HG03095 (cell line): Measurements from ENCODE around the gene ITFG1.

Experiments
- ATAC-seq: cut with Tn5 transposase; IDR thresholded peaks from one replicate; pipeline ENCODE4 v1.9.1; 2021; ENCODE audit warnings: moderate library complexity; ENCODE audit not compliant: unreplicated experiment

The ITFG1 gene

DNA sequence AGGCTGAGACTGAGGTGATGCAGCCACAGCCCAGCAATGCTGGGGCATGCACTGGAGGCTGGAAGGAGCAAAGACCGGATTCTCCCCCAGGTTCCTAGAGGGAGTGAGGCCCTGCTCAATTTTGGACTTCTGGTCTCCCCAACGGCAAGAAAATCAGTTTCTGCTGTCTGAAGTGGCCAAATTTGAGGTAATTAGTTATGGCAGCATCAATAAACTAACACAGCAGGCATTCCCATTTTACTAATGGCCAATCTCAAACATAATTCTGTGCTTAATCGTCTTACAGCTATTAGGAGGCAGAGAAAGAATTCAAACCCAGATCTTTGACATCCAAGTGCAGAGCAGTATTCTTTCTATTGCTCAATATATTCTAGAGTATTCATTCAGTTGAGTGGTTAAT is 333.3 kb downstream of the ITFG1 start:
- no peak for ATAC-seq

DNA sequence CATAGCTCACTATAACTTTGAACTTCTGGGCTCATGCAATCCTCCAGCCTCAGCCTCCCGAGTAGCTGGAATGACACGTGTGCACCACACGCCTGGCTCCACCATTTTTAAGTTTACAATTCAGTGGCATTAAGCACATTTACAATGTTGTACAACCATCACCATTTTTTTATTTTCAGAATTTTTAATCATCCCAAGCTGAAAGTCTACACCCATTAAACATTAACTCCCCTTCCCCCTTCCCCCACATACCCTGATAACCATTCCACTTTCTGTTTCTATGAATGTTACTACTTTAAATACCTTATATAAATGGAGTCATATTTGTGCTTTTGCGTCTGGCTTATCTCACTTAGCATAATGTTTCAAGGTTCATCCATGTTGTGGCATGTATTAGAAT is 335.1 kb downstream of the ITFG1 start:
- no peak for ATAC-seq

DNA sequence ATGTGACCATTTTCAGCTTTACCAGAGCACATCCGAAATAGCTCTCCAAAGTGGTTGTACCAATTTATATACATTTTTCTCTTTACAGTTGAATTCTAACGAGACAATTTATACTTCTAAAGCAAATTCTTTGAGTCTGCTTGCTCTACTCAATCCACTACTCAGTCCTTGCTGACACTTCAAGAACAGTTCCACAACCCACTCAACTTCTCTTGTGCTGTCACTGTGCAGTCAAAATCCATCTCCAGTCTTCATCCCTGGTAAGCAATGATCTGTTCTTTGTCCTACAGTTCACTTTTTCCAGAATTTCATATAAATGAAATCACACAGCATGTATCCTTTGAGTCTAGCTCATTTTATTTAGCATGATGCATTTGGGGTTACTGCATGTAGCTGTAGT is 347.7 kb downstream of the ITFG1 start:
- no peak for ATAC-seq

DNA sequence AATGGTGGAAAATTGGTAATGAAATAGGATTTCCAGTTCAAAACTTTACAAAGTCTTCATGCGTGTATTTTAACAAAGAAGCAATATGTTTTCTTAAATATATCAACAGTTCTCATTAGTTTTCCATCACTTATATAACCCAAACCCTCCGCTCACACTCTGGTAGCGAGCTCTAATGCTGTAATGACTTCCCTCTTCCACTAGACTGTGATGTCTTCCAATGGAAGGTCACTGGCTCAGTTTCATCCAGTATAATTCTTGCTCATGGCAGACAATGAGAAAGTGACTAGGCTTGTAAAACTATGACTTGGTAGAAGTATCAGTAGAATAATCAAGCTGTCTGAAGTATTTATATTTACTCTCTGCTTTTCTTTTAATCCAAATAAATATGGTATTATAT is 349.9 kb downstream of the ITFG1 start:
- ATAC-seq = no peak

DNA sequence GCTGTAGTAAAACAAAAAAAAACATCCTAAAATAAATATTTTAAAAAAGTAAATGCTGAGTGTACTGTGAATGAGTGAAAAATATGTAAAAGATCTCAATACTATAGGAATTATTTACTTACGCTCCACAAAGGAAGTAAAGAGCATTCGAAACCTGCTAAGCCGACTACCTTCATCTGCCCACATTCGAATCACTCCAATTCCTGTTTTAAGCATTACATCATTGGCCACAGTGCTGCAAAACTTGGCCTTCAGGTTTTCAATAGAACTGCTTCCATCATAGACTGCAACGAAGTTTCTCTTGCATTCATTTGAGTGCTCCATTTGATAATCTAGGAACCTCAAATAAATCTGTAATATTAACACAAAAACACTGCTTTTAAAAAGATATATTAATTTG is 351.5 kb downstream of the ITFG1 start:
- no peak for ATAC-seq
